ENCODE data around the gene CTNND1.

- TF ChIP-seq EZH2 (IDR thresholded peaks at IDR 0.05) (no peak), POLR2AphosphoS5 (IDR thresholded peaks at IDR 0.05; ENCODE audit: borderline replicate concordance, low read depth, low read length) (no peak)
Measured at GRCh38 chr11:57834852-57835251, 73.2 kb downstream of the CTNND1 start.
